GM19240 (cell line): ENCODE measurements around the gene EVI5L.
"Not testable (repeated sequence)": the region's sequence is repeated elsewhere in the genome, so short reads cannot be mapped to it uniquely, and the experiment has no call there.

Source experiments
- DNase-seq: peaks from one replicate; pipeline ENCODE4 v3.0.0; 2011; ENCODE audit warnings: low spot score; ENCODE audit not compliant: insufficient read length

EVI5L gene

DNA sequence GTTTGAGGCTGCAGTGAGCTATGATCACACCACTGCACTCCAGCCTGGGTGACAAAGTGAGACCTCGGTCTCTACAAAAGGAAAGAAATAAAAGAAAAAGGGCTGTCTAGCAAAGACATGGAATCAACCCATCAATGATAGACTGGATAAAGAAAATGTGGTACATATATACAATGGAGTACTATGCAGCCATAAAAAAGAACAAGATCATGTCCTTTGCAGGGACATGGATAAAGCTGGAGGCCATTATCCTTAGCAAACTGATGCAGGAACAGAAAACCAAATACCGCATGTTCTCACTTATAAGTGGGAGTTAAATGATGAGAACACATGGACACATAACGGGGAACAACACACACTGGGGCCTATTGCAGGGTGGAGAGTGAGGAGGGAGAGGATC lies 14.0 kb upstream of the EVI5L start:
- DNase-seq = not testable (repeated sequence)

DNA sequence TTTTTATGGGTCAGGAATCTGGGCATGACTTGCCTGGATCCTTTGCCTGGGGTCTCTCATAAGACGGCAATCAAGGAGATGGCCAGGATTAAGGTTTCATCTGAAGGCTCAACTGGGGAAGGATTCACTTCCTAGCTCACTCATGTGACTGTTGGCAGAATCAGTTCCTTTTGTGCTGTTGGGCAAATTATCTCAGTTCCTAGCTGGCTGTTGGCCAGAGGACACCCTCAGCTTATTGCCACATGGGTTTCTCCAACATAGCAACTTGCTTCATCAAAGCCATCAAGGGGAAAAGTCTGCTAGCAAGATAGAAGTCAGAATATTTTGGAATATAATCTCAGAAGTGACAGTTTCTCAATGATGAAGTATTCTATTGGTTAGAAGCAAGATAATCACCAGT lies 12.2 kb upstream of the EVI5L start:
- DNase-seq = no peak

- DNase-seq = no peak
Measured at GRCh38 chr19:7818806-7819205, 11.2 kb upstream of the EVI5L start.

GRCh38 chr19:7819337-7819736 lies 10.7 kb upstream of the EVI5L start:
- DNase-seq = no peak

GRCh38 chr19:7820588-7820987 lies 9.4 kb upstream of the EVI5L start:
- DNase-seq = no peak

- DNase-seq = no peak
Measured at GRCh38 chr19:7822910-7823515, 7.0 kb upstream of the EVI5L start.

DNA sequence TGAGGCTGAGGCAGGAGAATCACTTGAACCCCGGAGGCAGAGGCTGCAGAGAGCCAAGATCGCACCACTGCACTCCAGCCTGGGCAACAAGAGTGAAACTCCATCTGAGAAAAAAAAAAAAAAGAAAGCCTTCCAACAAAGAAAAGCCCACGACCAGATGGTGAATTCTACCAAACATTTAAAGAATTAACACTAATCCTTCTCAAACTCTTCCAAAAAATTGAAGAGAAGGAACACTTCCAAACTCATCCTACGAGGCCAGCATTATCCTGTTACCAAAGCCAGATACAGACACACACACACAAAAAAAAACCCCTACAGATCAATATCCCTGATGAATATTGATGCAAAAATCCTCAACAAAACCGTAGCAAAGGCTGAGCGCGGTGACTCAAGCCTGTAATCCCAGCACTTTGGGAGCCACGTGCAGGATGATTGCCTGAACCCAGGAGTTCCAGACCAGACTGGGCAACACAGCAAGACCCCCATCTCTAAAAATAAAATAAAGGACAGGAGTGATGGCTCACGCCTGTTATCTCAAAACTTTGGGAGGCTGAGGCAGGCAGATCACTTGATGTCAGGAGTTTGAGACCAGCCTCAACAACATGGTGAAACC lies 6.2 kb upstream of the EVI5L start:
- no peak for DNase-seq

GRCh38 chr19:7829166-7829520 lies 875 bp upstream of the EVI5L start:
- DNase-seq = no peak

DNA sequence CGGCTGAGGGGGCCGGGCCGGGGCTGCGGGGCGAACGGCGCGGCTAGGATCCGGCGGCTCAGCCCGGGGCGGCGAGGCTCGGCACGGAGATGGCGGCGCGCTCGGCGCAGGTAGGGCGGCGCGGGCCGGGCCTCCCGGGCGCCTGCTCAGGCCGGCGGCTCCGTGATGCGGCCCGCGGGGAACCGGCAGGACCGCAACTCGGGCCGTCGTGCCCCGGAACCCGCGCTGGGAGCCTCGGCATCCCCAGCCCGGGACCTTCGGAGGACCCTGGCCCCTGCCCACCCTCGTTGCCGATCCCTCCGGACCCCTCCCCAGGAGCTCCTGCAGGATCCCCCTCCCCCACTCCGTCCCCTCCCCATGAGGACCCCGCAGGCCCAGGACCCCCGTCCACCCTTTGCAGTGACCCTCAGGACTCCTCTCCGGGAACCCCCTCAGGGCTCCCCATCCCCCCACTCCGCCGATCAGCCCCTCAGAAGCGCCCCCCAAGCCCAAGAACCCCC lies 304 bp downstream of the EVI5L start:
- DNase-seq = no peak

GRCh38 chr19:7830823-7831222 lies 805 bp downstream of the EVI5L start:
- DNase-seq = no peak

DNA sequence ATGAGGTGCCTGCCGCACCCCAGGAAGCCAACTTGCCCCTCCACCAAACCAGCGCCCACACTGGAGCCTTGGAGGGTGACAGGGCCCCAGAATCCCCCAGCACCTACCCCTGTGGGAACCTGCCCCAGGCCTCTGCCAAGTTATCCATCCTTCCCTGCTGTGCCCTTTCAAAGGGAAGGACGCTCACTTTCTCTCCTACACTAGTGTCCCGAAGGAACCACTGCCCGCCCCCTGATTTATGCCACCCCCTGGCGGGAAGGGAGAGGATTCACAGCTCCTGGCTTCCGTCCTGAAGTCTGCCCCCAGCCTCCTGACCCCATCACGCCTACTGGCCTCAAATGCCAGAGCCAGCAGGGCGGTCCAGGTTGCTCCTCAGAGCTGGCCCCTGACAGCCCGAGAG lies 1.4 kb downstream of the EVI5L start:
- DNase-seq = no peak

DNA sequence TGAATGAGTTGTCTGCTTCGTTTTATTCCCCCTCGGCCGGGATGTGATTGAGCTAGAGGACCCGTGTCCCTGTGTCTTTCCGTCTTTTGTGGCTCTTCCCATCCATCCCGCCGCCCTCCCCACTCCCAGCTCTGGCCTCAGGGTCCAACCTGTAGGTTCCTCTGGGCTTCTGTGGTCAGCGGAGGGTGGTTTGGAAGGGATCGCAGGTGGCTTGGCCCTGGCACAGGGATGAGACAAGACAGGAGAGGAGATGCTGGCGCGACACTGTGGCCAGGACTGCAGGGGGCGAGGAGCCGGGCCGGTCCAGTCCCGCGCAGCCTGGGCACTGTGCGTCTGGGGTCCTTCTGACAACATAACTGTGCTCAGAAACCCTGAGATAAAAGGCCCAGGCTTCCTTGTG lies 2.0 kb downstream of the EVI5L start:
- DNase-seq = no peak

- no peak for DNase-seq
Measured at GRCh38 chr19:7832781-7833180, 2.8 kb downstream of the EVI5L start.

DNA sequence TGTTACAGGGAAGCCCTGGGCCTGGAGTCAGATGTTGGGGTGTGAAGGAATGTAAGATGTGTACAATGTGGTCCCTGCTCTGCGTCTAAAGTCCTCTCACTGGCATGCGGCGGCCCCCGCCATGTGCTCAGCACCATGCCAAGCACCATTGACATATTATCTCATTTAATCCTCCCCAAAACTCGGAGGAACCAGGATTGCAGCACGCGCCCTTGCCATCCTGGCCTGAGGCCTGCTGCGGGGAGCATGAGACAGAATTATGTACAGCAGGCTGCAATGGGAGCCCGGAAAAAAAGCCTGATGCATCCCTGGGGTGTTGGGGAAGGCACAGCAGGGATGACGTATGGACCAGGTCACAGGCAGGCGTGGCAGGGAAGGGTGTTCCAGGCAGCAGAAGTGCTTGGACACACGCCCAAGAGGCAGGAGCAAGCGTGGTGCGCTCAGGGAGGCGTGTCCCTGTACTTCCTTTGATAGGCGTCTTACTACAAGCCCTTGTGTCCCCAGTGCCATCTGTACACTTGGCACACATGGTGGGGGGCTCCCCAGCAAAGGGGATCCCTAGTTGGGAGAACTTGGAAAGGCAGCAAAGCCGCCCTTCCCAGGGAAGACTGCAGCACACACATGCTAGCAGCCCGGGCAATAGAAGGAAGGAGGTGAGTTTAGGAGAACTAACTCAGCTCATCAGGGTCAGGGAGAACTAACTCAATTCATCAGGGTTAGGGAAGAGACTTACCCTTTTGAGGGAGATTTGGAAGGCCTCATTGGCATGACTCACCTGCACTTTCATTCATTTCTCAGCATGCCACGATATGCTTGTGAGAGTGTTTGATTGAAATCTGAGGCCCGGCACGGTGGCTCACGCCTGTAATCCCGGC lies 3.4 kb downstream of the EVI5L start:
- no peak for DNase-seq

- DNase-seq = no peak
Measured at GRCh38 chr19:7839476-7839875, 9.5 kb downstream of the EVI5L start.

DNA sequence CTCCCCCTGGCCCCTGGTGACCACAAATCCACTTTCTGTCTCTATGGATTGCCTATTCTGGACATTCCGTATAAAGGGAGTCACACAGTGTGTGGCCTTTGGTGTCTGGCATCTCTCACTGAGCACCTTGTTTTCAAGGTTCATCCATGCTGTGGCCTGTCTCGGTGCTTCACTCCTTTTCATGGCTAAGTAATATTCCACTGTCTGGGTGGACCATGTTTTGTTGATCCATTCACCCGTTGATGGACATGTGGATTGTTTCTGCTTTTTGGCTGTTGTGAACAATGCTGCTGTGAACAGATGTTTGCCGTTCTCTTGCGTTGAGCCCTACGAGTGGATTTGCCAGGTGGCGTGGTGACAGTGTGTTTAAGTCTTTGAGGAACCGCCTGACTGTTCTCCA lies 10.6 kb downstream of the EVI5L start:
- DNase-seq = no peak

DNA sequence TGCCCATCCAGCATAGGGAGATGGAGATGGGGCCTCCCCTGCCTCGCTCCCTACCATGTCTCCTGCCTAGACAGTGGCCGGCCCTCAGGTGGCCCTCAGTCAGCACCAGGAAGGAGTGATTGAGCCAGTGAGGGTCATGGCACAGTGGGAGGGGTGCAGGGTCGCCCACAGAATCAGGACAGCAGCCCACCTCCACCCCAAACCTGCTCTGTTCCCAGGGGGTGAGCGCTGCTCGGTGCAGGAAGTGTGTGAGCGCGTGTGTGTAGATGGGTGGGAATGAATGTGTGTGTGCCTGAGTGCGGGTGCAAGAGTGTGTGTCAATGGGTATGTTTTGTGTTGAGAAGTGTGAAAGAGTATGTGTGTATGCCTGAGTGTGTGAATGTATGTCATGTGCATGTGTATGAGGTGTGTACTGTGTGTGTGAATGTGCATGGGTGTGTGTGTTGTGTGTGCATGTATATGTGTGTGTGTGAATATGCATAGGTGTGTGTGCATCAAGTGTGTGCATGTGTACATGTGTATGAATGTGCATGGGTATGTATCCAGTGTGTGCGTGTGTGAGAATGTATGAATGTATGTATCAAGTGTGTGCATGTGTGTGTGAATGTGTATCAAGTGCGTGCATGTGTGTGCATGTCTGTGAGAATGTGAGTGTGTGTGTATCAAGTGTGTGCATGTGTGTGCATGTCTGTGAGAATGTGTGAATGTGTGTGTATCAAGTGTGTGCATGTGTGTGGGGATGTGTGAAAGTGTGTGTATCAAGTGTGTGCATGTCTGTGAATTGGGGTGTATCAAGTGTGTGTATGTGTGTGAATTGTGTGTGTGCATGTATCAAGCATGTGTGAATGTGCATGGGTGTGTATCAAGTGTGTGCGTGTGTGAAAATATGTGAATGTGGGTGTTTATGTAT lies 12.0 kb downstream of the EVI5L start:
- no peak for DNase-seq

- DNase-seq = no peak
Measured at GRCh38 chr19:7842661-7843294, 12.8 kb downstream of the EVI5L start.

DNA sequence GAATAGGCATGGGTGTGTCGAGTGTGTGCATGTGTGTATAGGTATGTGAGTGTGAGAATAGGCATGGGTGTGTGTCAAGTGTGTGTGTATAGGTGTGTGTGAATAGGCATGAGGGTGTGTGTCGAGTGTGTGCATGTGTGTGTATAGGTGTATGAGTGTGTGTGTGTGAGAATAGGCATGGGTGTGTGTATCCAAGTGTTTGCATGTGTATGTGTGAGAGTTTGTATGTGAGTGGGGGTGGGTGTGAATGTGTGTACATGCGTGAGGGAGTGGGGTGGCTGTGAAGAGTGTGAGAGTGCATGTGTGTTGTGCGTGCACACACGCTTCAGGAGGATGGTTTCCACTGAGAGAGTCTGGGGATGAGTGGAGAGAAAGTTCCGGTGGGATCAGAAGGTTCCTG lies 13.5 kb downstream of the EVI5L start:
- no peak for DNase-seq

DNA sequence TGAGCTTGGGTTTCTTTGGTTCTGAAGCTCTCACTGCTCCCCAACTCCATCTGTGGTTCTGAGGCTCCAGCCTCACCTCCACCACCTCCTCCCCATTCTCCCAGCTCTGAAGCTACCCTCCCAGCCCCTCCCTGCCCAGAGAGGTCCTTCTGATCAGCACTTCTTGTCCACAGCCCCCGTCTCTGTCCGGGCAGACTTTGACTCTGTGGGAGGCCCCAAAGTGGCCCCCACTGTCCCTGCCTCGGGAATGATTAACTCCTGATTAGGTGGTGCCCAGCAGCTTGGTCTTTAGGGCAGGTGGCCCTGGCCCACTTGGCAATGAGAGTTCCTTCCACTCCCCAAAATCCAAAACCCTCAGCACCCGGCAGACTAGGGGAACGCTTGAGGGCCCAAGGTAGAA lies 14.4 kb downstream of the EVI5L start:
- no peak for DNase-seq

DNA sequence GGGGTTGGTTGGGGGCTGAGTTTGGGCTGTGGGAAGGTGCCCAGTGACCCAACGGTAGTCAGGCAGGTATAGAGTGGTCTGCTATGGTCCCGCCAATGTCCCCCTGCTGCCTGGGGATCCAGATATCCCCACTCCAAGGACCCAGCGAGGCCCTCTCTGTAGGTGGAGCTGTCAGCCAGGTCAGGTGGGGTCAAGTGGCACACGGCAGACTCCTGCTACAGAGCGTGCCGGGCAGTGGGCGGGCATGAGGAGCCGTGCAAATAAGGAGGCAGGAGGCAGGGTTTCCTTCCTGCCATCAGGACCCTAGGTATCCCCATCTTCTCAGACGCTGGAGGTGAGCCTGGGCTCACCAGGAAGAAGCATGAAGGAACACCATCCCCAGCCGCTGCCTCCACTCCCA lies 14.9 kb downstream of the EVI5L start:
- DNase-seq = no peak
